ENCODE data around the gene FCN3. TPM values are rescaled to one million over a fixed set of nuclear protein-coding genes. Genes with fewer than 3 reads are reported as not detected.

FCN3 gene
- total and polyA plus RNA-seq, 9 of the 15 experiments (the other 6 are each of a cell fraction or from before 2014, with no cell fraction given) = 0.49 TPM; not detected in 8

- TF ChIP-seq ZNF407 (IDR thresholded peaks at IDR 0.05; ENCODE audit: low read depth) (peak; percentile 94), CHD1 (IDR thresholded peaks at IDR 0.05; ENCODE audit: low read length) (peak; percentile 34), CXXC5 (CRISPR knock-in tag; IDR thresholded peaks at IDR 0.05) (peak; percentile 98), HMG20A (CRISPR knock-in tag; conservative IDR thresholded peaks at IDR 0.05) (no peak), MED1 (CRISPR knock-in tag; IDR thresholded peaks at IDR 0.05; ENCODE audit: borderline replicate concordance) (no peak), RERE (CRISPR knock-in tag; IDR thresholded peaks at IDR 0.05; ENCODE audit: borderline replicate concordance) (no peak), ZNF436 (CRISPR knock-in tag; IDR thresholded peaks at IDR 0.05) (no peak), CBX3 (IDR thresholded peaks at IDR 0.05; ENCODE audit: borderline replicate concordance in 1 of 2, low read length in 2 of 2) (peak in 1 of 2 experiments; percentile 94; a peak in 2 of 3 replicates), E4F1 (CRISPR knock-in tag; IDR thresholded peaks at IDR 0.05; ENCODE audit: borderline replicate concordance) (no peak), RBM14 (IDR thresholded peaks at IDR 0.05; ENCODE audit: borderline replicate concordance, insufficient read depth, low read depth, low read length) (0 out of 2 replicates have a peak, but pooled peaks have one; percentile 39)
These were observed 52.6 kb downstream of the FCN3 start, which contains the start of gene TMEM222 (continued) for GRCh38 chr1:27321813-27322568.
